ENCODE measurements around the gene PRMT1. TPM values are rescaled to one million over a fixed set of nuclear protein-coding genes. Genes with fewer than 3 reads are reported as not detected.

PRMT1 gene
- total and polyA plus RNA-seq, 2 donors, result 101 to 173 TPM

GRCh38 chr19:49689133-49690078 lies 12.3 kb downstream of the PRMT1 start, which contains the start of gene ADM5:
ADM5 (plus strand) TSS chr19:49689594; CDS start chr19:49689838, 244 bp downstream.
- DNase-seq (ENCODE audit: low read depth in 6 of 9, low spot score in 9 of 9), result no peak

DNA sequence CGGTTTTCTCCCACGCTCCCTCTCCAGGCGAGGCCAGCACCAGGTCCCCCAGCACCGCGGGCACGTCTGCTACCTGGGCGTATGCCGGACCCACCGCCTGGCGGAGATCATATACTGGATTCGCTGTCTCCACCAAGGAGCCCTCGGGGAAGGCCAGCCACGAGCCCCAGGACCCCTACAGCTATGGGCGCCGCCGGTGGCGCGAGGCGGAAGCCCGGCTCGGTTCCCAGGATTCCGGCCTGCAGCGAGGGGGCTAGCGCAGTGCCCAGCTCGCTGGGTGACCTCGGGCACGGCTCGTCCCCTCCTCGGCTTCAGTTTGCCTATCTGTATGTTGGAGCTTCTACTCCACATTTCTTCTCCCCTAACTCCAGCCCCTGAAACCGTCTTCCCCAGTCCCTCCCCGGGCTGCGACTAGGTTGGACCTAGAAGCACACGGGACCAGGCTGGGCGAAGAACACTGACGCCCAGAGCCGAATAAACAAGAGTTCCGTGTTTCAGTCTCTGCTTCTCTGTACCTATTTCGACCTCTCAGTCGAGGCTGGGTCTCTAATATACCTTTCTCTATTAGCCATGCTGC lies 13.1 kb downstream of the PRMT1 start:
- H3K4me1 ChIP-seq (ENCODE audit: control insufficient read depth in 2 of 2, insufficient read depth in 2 of 2, low read length in 2 of 2), result peaks cover 4 to 15% of the 10 kb centered on the region in 2 donors
- DNase-seq (ENCODE audit: low read depth in 6 of 9, low spot score in 9 of 9), result no peak
- no peak overlapping the region for H3K27ac ChIP-seq (ENCODE audit: low read depth in 1 of 2, low read length in 1 of 2)
- peaks cover 23 to 49% of the 10 kb centered on the region in 2 donors for H3K27me3 ChIP-seq (ENCODE audit: control insufficient read depth in 2 of 2, insufficient read depth in 1 of 2, low read length in 1 of 2)
- H3K4me3 ChIP-seq (ENCODE audit: low read length in 2 of 2), result peak overlapping the region; percentile 10 to 34
- H3K36me3 ChIP-seq (ENCODE audit: control insufficient read depth in 2 of 2, insufficient read depth in 2 of 2, low read length in 1 of 2), result peaks cover 18 to 28% of the 10 kb centered on the region in 2 donors
- WGBS, result 37% methylated on average over 39 of the region's 39 CpGs
- peaks cover 0 to 20% of the 10 kb centered on the region in 2 donors for H3K9me3 ChIP-seq (ENCODE audit: control insufficient read depth in 2 of 2, insufficient read depth in 1 of 2, low read length in 1 of 2)

More at GRCh38 chr19:49689133-49690078, 12.3 kb downstream of the PRMT1 start, which contains the start of gene ADM5:
- Histone ChIP-seq H3K9me3 (ENCODE audit: control insufficient read depth in 2 of 2, insufficient read depth in 1 of 2, low read length in 1 of 2) (peaks cover 0 to 20% of the 10 kb centered on the region in 2 donors), H3K4me3 (ENCODE audit: low read length in 2 of 2) (peak within 1 kb of the TSS in 1 of 2 donors; percentile 10), H3K36me3 (ENCODE audit: control insufficient read depth in 2 of 2, insufficient read depth in 2 of 2, low read length in 1 of 2) (peaks cover 25 to 36% of the 10 kb centered on the region in 2 donors), H3K4me1 (ENCODE audit: control insufficient read depth in 2 of 2, insufficient read depth in 2 of 2, low read length in 2 of 2) (peaks cover 4 to 15% of the 10 kb centered on the region in 2 donors), H3K27ac (ENCODE audit: low read depth in 1 of 2, low read length in 1 of 2) (no peak within 1 kb of the TSS), H3K27me3 (ENCODE audit: control insufficient read depth in 2 of 2, insufficient read depth in 1 of 2, low read length in 1 of 2) (peaks cover 23 to 49% of the 10 kb centered on the region in 2 donors)
- 57% methylated on average over 54 of the region's 54 CpGs for WGBS

DNA sequence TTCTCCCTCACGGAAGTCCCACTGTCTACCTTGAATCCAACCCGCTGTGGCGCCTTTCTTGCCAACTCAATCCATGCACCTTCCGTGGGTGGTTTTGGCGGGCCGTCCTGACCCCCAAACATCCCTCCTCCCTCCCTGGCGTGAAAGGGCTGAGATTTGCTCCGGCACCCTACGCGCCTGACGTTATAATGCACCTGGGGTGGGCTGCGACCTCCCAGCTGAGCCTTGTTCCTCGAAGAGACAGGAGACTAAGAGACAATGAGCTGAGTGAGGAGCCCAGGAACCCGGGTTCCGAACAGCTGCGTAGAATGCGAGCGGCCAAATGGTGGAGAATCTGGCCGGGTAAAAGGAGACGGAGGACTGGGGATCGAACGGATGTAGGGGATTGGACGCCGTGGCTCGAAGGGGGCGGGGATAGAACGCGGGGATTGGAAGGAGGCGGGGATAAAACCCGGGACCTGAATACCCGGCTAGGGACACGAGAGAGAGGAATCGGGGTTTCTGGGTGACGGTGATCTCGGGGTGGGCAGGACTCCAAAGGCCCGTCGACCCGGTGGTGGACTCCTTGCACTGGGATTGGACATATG lies 13.7 kb downstream of the PRMT1 start, which contains the start of gene CPT1C:
CPT1C (plus strand) TSS at position 461 of the 587 bp plus-strand sequence. CDS start 1,137 bp downstream, outside the sequence.
- H3K27me3 ChIP-seq (ENCODE audit: control insufficient read depth in 2 of 2, insufficient read depth in 1 of 2, low read length in 1 of 2), result peaks cover 23 to 49% of the 10 kb centered on the region in 2 donors
- peak in 1 of 9 donors; percentile 36 for DNase-seq (ENCODE audit: low read depth in 6 of 9, low spot score in 9 of 9)
- H3K9me3 ChIP-seq (ENCODE audit: control insufficient read depth in 2 of 2, insufficient read depth in 1 of 2, low read length in 1 of 2), result peaks cover 0 to 20% of the 10 kb centered on the region in 2 donors
- peak within 1 kb of the TSS; percentile 16 to 34 for H3K4me3 ChIP-seq (ENCODE audit: low read length in 2 of 2)
- peaks cover 4 to 15% of the 10 kb centered on the region in 2 donors for H3K4me1 ChIP-seq (ENCODE audit: control insufficient read depth in 2 of 2, insufficient read depth in 2 of 2, low read length in 2 of 2)
- H3K36me3 ChIP-seq (ENCODE audit: control insufficient read depth in 2 of 2, insufficient read depth in 2 of 2, low read length in 1 of 2), result peaks cover 12 to 23% of the 10 kb centered on the region in 2 donors
- WGBS, result 8% methylated on average over 38 of the region's 38 CpGs
- H3K27ac ChIP-seq (ENCODE audit: low read depth in 1 of 2, low read length in 1 of 2), result no peak within 1 kb of the TSS

DNA sequence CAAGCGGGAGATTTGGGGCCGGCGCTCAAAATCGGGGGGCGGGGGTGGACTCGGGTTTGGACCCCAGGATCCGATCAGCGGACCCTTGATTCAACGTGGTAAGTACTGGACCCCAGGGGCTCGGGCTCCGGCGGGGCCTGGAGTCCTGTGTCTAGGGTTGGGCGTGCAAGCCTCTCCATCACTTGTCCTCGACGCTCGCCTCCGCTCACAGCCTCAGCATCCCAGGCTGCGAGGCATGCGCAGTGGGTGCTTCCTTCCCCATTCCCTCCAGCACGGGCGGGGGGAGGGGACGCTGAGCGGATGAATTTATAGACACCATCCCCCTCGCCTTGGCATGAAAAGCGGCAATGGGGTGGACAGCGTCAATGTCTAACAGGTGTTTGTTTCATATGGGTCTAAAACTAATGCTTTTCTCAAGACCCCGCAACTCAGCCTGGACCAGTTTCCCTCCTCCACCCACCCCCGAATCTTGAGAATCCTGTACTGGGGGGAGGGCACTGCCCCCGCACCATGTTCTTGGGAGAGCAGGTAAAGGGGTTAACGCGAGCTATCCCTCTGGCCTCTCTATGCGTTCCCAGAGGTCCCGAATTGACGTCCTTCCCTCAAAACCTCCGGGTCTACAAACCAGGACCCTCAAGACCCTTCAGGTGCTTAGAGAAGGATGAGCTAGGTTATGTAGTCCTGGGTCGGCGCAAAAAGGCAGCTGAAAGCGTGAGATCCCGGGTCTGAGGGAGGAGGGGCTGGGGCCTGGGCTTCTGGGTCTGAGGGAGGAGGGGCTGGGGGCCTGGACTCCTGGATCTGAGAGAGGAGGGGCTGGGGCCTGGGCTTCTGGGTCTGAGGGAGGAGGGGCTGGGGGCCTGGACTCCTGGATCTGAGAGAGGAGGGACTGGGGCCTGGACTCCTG lies 14.4 kb downstream of the PRMT1 start:
- Histone ChIP-seq H3K9me3 (ENCODE audit: control insufficient read depth in 2 of 2, insufficient read depth in 1 of 2, low read length in 1 of 2) (peaks cover 0 to 20% of the 10 kb centered on the region in 2 donors), H3K27ac (ENCODE audit: low read depth in 1 of 2, low read length in 1 of 2) (no peak overlapping the region), H3K36me3 (ENCODE audit: control insufficient read depth in 2 of 2, insufficient read depth in 2 of 2, low read length in 1 of 2) (peaks cover 7 to 16% of the 10 kb centered on the region in 2 donors), H3K27me3 (ENCODE audit: control insufficient read depth in 2 of 2, insufficient read depth in 1 of 2, low read length in 1 of 2) (peaks cover 23 to 49% of the 10 kb centered on the region in 2 donors), H3K4me3 (ENCODE audit: low read length in 2 of 2) (peak overlapping the region; percentile 16 to 34), H3K4me1 (ENCODE audit: control insufficient read depth in 2 of 2, insufficient read depth in 2 of 2, low read length in 2 of 2) (peaks cover 4 to 15% of the 10 kb centered on the region in 2 donors)
- 19% methylated on average over 39 of the region's 39 CpGs for WGBS
- peak in 1 of 9 donors; percentile 44 for DNase-seq (ENCODE audit: low read depth in 6 of 9, low spot score in 9 of 9)

- no peak overlapping the region for H3K4me3 ChIP-seq (ENCODE audit: low read length in 2 of 2)
- DNase-seq (ENCODE audit: low read depth in 6 of 9, low spot score in 9 of 9), result no peak
- peaks cover 23 to 49% of the 10 kb centered on the region in 2 donors for H3K27me3 ChIP-seq (ENCODE audit: control insufficient read depth in 2 of 2, insufficient read depth in 1 of 2, low read length in 1 of 2)
- peaks cover 3 to 9% of the 10 kb centered on the region in 2 donors for H3K36me3 ChIP-seq (ENCODE audit: control insufficient read depth in 2 of 2, insufficient read depth in 2 of 2, low read length in 1 of 2)
- H3K9me3 ChIP-seq (ENCODE audit: control insufficient read depth in 2 of 2, insufficient read depth in 1 of 2, low read length in 1 of 2), result peaks cover 0 to 20% of the 10 kb centered on the region in 2 donors
- H3K4me1 ChIP-seq (ENCODE audit: control insufficient read depth in 2 of 2, insufficient read depth in 2 of 2, low read length in 2 of 2), result peaks cover 4 to 15% of the 10 kb centered on the region in 2 donors
- WGBS, result 89% methylated on average over 16 of the region's 16 CpGs
- no peak overlapping the region for H3K27ac ChIP-seq (ENCODE audit: low read depth in 1 of 2, low read length in 1 of 2)
Observed at GRCh38 chr19:49692147-49692506, 15.1 kb downstream of the PRMT1 start.

- H3K4me1 ChIP-seq (ENCODE audit: control insufficient read depth in 2 of 2, insufficient read depth in 2 of 2, low read length in 2 of 2), result peaks cover 0 to 7% of the 10 kb centered on the region in 2 donors
- peaks cover 6 to 33% of the 10 kb centered on the region in 2 donors for H3K27me3 ChIP-seq (ENCODE audit: control insufficient read depth in 2 of 2, insufficient read depth in 1 of 2, low read length in 1 of 2)
- peaks cover 0 to 6% of the 10 kb centered on the region in 2 donors for H3K9me3 ChIP-seq (ENCODE audit: control insufficient read depth in 2 of 2, insufficient read depth in 1 of 2, low read length in 1 of 2)
- no peaks in the 10 kb centered on the region for H3K36me3 ChIP-seq (ENCODE audit: control insufficient read depth in 2 of 2, insufficient read depth in 2 of 2, low read length in 1 of 2)
- no peak overlapping the region for H3K27ac ChIP-seq (ENCODE audit: low read depth in 1 of 2, low read length in 1 of 2)
- H3K4me3 ChIP-seq (ENCODE audit: low read length in 2 of 2), result no peak overlapping the region
- DNase-seq (ENCODE audit: low read depth in 6 of 9, low spot score in 9 of 9), result no peak
- WGBS, result 89% methylated on average over 6 of the region's 6 CpGs
Observed at GRCh38 chr19:49696115-49696514, 19.0 kb downstream of the PRMT1 start.

DNA sequence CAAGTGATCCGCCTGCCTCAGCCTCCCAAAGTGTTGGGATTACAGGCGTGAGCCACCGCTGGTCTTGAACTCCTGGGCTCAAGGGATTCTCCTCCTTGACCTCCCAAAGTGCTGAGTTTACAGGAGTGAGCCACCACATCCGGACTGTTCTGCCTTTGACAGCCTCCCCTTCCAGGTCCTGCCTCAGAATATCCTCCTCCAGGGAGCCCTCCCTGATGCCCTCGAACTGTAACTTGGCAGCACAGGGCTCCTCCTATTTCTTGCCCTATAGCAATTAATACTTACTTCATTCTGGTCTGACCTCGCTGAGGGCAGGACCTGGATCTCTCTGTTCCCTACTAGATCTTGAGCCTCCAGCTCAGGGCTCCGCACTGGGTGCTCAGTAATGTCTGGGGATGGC lies 19.8 kb downstream of the PRMT1 start:
- no peak overlapping the region for H3K27ac ChIP-seq (ENCODE audit: low read depth in 1 of 2, low read length in 1 of 2)

GRCh38 chr19:49699364-49699763 lies 22.3 kb downstream of the PRMT1 start:
- Histone ChIP-seq H3K27ac (ENCODE audit: low read depth in 1 of 2, low read length in 1 of 2) (no peak overlapping the region), H3K4me1 (ENCODE audit: control insufficient read depth in 2 of 2, insufficient read depth in 2 of 2, low read length in 2 of 2) (no peaks in the 10 kb centered on the region), H3K4me3 (ENCODE audit: low read length in 2 of 2) (no peak overlapping the region), H3K9me3 (ENCODE audit: control insufficient read depth in 2 of 2, insufficient read depth in 1 of 2, low read length in 1 of 2) (no peaks in the 10 kb centered on the region), H3K27me3 (ENCODE audit: control insufficient read depth in 2 of 2, insufficient read depth in 1 of 2, low read length in 1 of 2) (peaks cover 4 to 15% of the 10 kb centered on the region in 2 donors), H3K36me3 (ENCODE audit: control insufficient read depth in 2 of 2, insufficient read depth in 2 of 2, low read length in 1 of 2) (no peaks in the 10 kb centered on the region)
- no peak for DNase-seq (ENCODE audit: low read depth in 6 of 9, low spot score in 9 of 9)
- 94% methylated on average over 5 of the region's 5 CpGs for WGBS

More for the DNA sequence above, 19.8 kb downstream of the PRMT1 start:
- no peak overlapping the region for H3K4me3 ChIP-seq (ENCODE audit: low read length in 2 of 2)
- H3K4me1 ChIP-seq (ENCODE audit: control insufficient read depth in 2 of 2, insufficient read depth in 2 of 2, low read length in 2 of 2), result no peaks in the 10 kb centered on the region
- H3K27me3 ChIP-seq (ENCODE audit: control insufficient read depth in 2 of 2, insufficient read depth in 1 of 2, low read length in 1 of 2), result peaks cover 6 to 30% of the 10 kb centered on the region in 2 donors
- WGBS, result 97% methylated on average over 7 of the region's 7 CpGs
- no peaks in the 10 kb centered on the region for H3K9me3 ChIP-seq (ENCODE audit: control insufficient read depth in 2 of 2, insufficient read depth in 1 of 2, low read length in 1 of 2)
- no peak for DNase-seq (ENCODE audit: low read depth in 6 of 9, low spot score in 9 of 9)
- no peaks in the 10 kb centered on the region for H3K36me3 ChIP-seq (ENCODE audit: control insufficient read depth in 2 of 2, insufficient read depth in 2 of 2, low read length in 1 of 2)

All from thymus (tissue), 11 donors.